Spleen (tissue), 11 donors: ENCODE measurements around the gene PCK2. TPM values are rescaled to one million over a fixed set of nuclear protein-coding genes. Genes with fewer than 3 reads are reported as not detected.

Source experiments
- DNase-seq: peaks from one replicate; pipeline ENCODE4 v3.0.0-alpha.2; 2020
- H3K27ac ChIP-seq, 8 donors: fragments of 200-600 bp; sonication (generic) in 7 of 8; 1 replicate in 4 of 8; 2 replicates in 4 of 8; pipeline versions ENCODE4 v1.5.0 to v1.8.0; 2016 to 2021; ENCODE audit warnings: inconsistent platforms in 4 of 8, mild to moderate bottlenecking in 4 of 8, moderate library complexity in 1 of 8
- H3K27me3 ChIP-seq, 7 donors: fragments of 200-600 bp; sonication (generic) in 6 of 7; replicated peaks in 1 of 7; 1 replicate in 4 of 7; 2 replicates in 3 of 7; pipeline versions ENCODE4 v1.5.0 to v1.8.0; 2016 to 2021; ENCODE audit warnings: inconsistent platforms in 3 of 7, mild to moderate bottlenecking in 1 of 7
- H3K36me3 ChIP-seq, 6 donors: fragments of 200-600 bp; sonication (generic) in 5 of 6; 1 replicate in 4 of 6; 2 replicates in 2 of 6; pipeline versions ENCODE4 v1.5.0 to v1.8.0; 2016 to 2021; ENCODE audit warnings: inconsistent platforms in 2 of 6
- H3K4me1 ChIP-seq, 6 donors: fragments of 200-600 bp; sonication (generic) in 5 of 6; 1 replicate in 3 of 6; 2 replicates in 3 of 6; pipeline versions ENCODE4 v1.5.0 to v1.8.0; 2016 to 2021; ENCODE audit warnings: inconsistent platforms in 3 of 6
- H3K4me3 ChIP-seq, 8 donors: fragments of 200-600 bp; sonication (generic) in 7 of 8; 1 replicate in 4 of 8; 2 replicates in 4 of 8; pipeline versions ENCODE4 v1.5.0 to v1.8.0; 2016 to 2021; ENCODE audit warnings: inconsistent platforms in 4 of 8, mild to moderate bottlenecking in 4 of 8, moderate library complexity in 2 of 8
- H3K9me3 ChIP-seq, 8 donors: fragments of 200-600 bp; sonication (generic) in 7 of 8; 1 replicate in 4 of 8; 2 replicates in 4 of 8; pipeline versions ENCODE4 v1.5.0 to v1.8.0; 2016 to 2021; ENCODE audit warnings: inconsistent platforms in 4 of 8
- CTCF ChIP-seq, 11 experiments: fragments of 200-600 bp in 7 of 11; fragments of 450-650 bp in 4 of 11; sonication (generic) in 4 of 11; IDR thresholded peaks in 8 of 11; conservative IDR thresholded peaks in 3 of 11; 1 replicate in 7 of 11; 2 replicates in 4 of 11; pipeline versions ENCODE4 v1.4.0 to v1.8.0; 2016 to 2021; ENCODE audit warnings: antibody characterized with exemption in 11 of 11, inconsistent platforms in 4 of 11, mild to moderate bottlenecking in 1 of 11
- POLR2A ChIP-seq, 3 donors: fragments of 450-650 bp; IDR thresholded peaks; one replicate each; pipeline ENCODE4 v1.5.1; 2017; ENCODE audit warnings: antibody characterized with exemption in 3 of 3, mild to moderate bottlenecking in 1 of 3
- POLR2AphosphoS5 ChIP-seq, 3 donors: sonication (generic); formaldehyde crosslinking; IDR thresholded peaks; one replicate each; pipeline ENCODE4 v1.5.1; 2017; ENCODE audit warnings: antibody characterized with exemption in 3 of 3
- WGBS, 5 donors: extraction: QIAGEN DNeasy Blood & Tissue Kit in 3 of 5; methylation state at CpG; one replicate each; pipeline versions ENCODE4 v1.1.5 to v1.1.7; 2013 to 2018; 5-methylcytosine and 5-hydroxymethylcytosine counted together
- intact Hi-C: fragments of 100-400 bp; cut with DNase I; formaldehyde crosslinking; loops from one replicate; pipeline ENCODE4 v1.15.0; 2023; ENCODE audit warnings: low total_unique reads
- polyA plus RNA-seq, 3 donors: library from polyadenylated mRNA; stranded (reverse); fragments of 200-250 nt; gene quantifications; one replicate each; pipeline ENCODE4 v1.2.1, GENCODE V29; 2013
- total RNA-seq, 7 donors: library from RNA; depleted of rRNA in 3 of 7; stranded (reverse); fragments of >200 nt in 3 of 7; fragmentation: NEBNext Ultra II Directional in 4 of 7; extraction: Animal tissue kit (Norgen Biotek cat#: 25700) in 4 of 7; gene quantifications; one replicate each; pipeline versions ENCODE4 v1.1.0 to v1.2.1, GENCODE V29; 2016 to 2021
- donor health status: healthy with polysubstance abuse.
- donor health status: DM: no; HTN: no; CAD: no; lungs with moderate emphysema.
- donor health status: DM: no; HTN: no; CAD: no.
- donor health status: Bipolar disorder and iron deficiency.
- donor health status: healthy.
- donor health status: DM: no; HTN: no; CAD: no.
- donor health status: DM: yes; HTN: yes; CAD: no.

The PCK2 gene
- total and polyA plus RNA-seq, 10 donors, result 25.3 to 52.3 (median 33.8) TPM

GRCh38 chr14:24150061-24150460 lies 56.0 kb downstream of the PCK2 start:
- no peak overlapping the region for H3K4me3 ChIP-seq
- peaks cover 18 to 61% (median 43%) of the 10 kb centered on the region in 6 donors for H3K4me1 ChIP-seq
- intact Hi-C loops, result no loop called here
- peaks cover 9 to 74% (median 65%) of the 10 kb centered on the region in 6 donors for H3K36me3 ChIP-seq
- DNase-seq, result no peak
- H3K9me3 ChIP-seq, result no peaks in the 10 kb centered on the region
- TF ChIP-seq CTCF (IDR thresholded peaks at IDR 0.05 in 8 of 11, conservative IDR thresholded peaks at IDR 0.05 in 3 of 11), result no peak
- TF ChIP-seq POLR2AphosphoS5 (IDR thresholded peaks at IDR 0.05), result no peak
- TF ChIP-seq POLR2A (IDR thresholded peaks at IDR 0.05), result no peak
- no peak overlapping the region for H3K27ac ChIP-seq
- no peaks in the 10 kb centered on the region for H3K27me3 ChIP-seq
- WGBS, 5 donors, result 95 to 98% (median 96%) methylated on average over 8 to 9 of the region's 9 CpGs

GRCh38 chr14:24150567-24150966 lies 56.5 kb downstream of the PCK2 start:
- WGBS, 5 donors, result 92 to 96% (median 95%) methylated on average over 9 of the region's 9 CpGs
- Histone ChIP-seq H3K36me3 (peaks cover 9 to 74% (median 70%) of the 10 kb centered on the region in 6 donors), H3K27me3 (no peaks in the 10 kb centered on the region), H3K4me1 (peaks cover 13 to 61% (median 41%) of the 10 kb centered on the region in 6 donors), H3K27ac (peak overlapping the region in 2 of 8 donors; percentile 18 to 36), H3K9me3 (no peaks in the 10 kb centered on the region), H3K4me3 (no peak overlapping the region)
- TF ChIP-seq POLR2AphosphoS5 (IDR thresholded peaks at IDR 0.05), result no peak
- TF ChIP-seq POLR2A (IDR thresholded peaks at IDR 0.05), result no peak
- no peak for TF ChIP-seq CTCF (IDR thresholded peaks at IDR 0.05 in 8 of 11, conservative IDR thresholded peaks at IDR 0.05 in 3 of 11)
- intact Hi-C loops, result no loop called here
- DNase-seq, result no peak

- TF ChIP-seq CTCF (IDR thresholded peaks at IDR 0.05 in 8 of 11, conservative IDR thresholded peaks at IDR 0.05 in 3 of 11), result no peak
- TF ChIP-seq POLR2A (IDR thresholded peaks at IDR 0.05), result no peak
- no peak for TF ChIP-seq POLR2AphosphoS5 (IDR thresholded peaks at IDR 0.05)
- Histone ChIP-seq H3K36me3 (peaks cover 9 to 78% (median 74%) of the 10 kb centered on the region in 6 donors), H3K4me1 (peaks cover 9 to 61% (median 37%) of the 10 kb centered on the region in 6 donors), H3K9me3 (no peaks in the 10 kb centered on the region), H3K27ac (peak overlapping the region in 2 of 8 donors; percentile 18 to 36), H3K27me3 (no peaks in the 10 kb centered on the region), H3K4me3 (no peak overlapping the region)
- intact Hi-C loops, result no loop called here
- WGBS, 5 donors, result 89 to 96% (median 90%) methylated on average over 6 to 9 of the region's 9 CpGs
- DNase-seq, result no peak
These were observed 56.9 kb downstream of the PCK2 start for GRCh38 chr14:24150993-24151392.

GRCh38 chr14:24151404-24152080 lies 57.4 kb downstream of the PCK2 start:
- 87 to 96% (median 93%) methylated on average over 11 to 16 of the region's 16 CpGs for WGBS, 5 donors
- peaks cover 9 to 84% (median 80%) of the 10 kb centered on the region in 6 donors for H3K36me3 ChIP-seq
- no peaks in the 10 kb centered on the region for H3K9me3 ChIP-seq
- no peak for TF ChIP-seq CTCF (IDR thresholded peaks at IDR 0.05 in 8 of 11, conservative IDR thresholded peaks at IDR 0.05 in 3 of 11)
- no peak for TF ChIP-seq POLR2A (IDR thresholded peaks at IDR 0.05)
- TF ChIP-seq POLR2AphosphoS5 (IDR thresholded peaks at IDR 0.05), result peak in 1 of 3 donors; percentile 27
- no peak overlapping the region for H3K4me3 ChIP-seq
- no peak for DNase-seq
- H3K27ac ChIP-seq, result peak overlapping the region in 1 of 8 donors; percentile 18
- peaks cover 9 to 62% (median 36%) of the 10 kb centered on the region in 6 donors for H3K4me1 ChIP-seq
- intact Hi-C loops, result no loop called here
- H3K27me3 ChIP-seq, result no peaks in the 10 kb centered on the region
